ENCODE data around the gene CPEB2.

CPEB2 gene

DNA sequence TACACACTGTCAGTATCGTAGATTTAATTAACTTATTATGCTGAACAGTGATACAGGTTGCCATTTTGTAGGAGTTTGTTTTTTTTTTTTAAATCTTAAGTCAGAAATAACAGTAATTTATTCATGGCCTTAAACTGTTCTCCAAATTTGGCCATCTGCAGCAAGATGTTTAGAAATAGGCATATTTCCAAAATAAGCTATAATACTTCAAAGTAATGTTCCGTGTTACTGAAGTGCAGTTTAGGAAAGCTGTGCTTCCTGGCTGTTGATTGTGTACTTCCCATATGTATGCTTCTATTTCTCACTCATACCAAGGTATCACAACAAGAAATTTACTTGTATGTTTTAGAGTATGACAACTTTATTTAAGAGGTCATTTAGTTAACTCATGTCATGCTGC lies 28.9 kb downstream of the CPEB2 start:
- Histone ChIP-seq H3K9me2 (replicated peaks; ENCODE audit: insufficient read depth, low read length) (no peaks in the 10 kb centered on the region), H3K9me3 (ENCODE audit: insufficient read depth, low read length) (no peaks in the 10 kb centered on the region), H3K4me2 (ENCODE audit: low read depth, low read length, poor library complexity, severe bottlenecking) (no peak overlapping the region), H3K27me3 (ENCODE audit: low read length) (no peaks in the 10 kb centered on the region), H3K79me2 (ENCODE audit: insufficient read depth, low read length) (no peaks in the 10 kb centered on the region; the same call in 1 of the 2 replicates), H4K20me1 (ENCODE audit: low read depth, low read length) (no peaks in the 10 kb centered on the region), H3K36me3 (ENCODE audit: low read length) (peaks cover 19% of the 10 kb centered on the region; the same call in 1 of the 2 replicates), H2AFZ (ENCODE audit: low read depth, low read length, severe bottlenecking) (no peak overlapping the region), H3F3A (ENCODE audit: insufficient read depth) (no peaks in the 10 kb centered on the region), H3K27ac (ENCODE audit: low read depth, low read length) (no peak overlapping the region), H3K4me3 (ENCODE audit: insufficient read depth, low read length, poor library complexity, severe bottlenecking) (no peak overlapping the region), H3K9ac (ENCODE audit: low read length) (no peak overlapping the region)
- no peak for TF ChIP-seq CTCF (IDR thresholded peaks at IDR 0.05; ENCODE audit: insufficient read depth, low read length, poor library complexity, severe bottlenecking)
- no peak for TF ChIP-seq EZH2phosphoT487 (conservative IDR thresholded peaks at IDR 0.05; ENCODE audit: low read length)

- no peaks in the 10 kb centered on the region; the same call in 1 of the 2 replicates for H3K79me2 ChIP-seq (ENCODE audit: insufficient read depth, low read length)
- no peak overlapping the region for H3K4me3 ChIP-seq (ENCODE audit: insufficient read depth, low read length, poor library complexity, severe bottlenecking)
- H4K20me1 ChIP-seq (ENCODE audit: low read depth, low read length): no peaks in the 10 kb centered on the region
Measured at GRCh38 chr4:15031993-15032675, 29.9 kb downstream of the CPEB2 start.

DNA sequence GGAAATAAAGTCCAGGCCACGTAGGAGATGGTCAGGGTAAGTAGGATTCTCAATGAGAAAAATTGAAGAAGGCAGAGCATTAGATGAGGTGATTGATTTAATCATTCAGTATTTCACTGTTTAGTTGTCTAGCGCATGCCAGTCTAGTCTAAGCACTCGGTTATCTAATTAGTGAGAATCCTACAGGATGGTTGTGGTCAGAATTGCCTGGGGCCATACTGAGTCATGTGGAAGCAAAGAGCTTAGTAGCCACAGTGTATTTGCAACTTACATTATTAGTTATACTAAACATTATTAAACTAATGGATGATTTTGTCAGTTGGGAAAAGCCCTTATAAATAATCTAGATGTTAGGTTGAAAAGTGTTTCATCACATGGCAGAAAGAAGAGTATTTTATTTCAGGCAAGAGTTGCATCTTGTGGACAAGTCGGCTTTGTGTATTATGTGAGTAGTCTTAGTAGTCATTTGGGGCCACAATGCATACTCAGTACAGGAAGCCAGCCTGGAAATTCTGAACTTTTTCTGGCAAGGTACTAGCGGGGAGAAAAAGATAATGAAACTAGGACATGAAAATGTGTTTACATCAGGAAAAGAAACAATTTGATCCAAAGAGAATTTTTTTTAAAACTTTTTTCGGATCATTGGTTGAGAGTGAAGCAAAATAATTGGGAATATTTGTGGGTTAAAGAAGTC lies 31.9 kb downstream of the CPEB2 start:
- H3K27ac ChIP-seq (ENCODE audit: low read depth, low read length): no peak overlapping the region

More at GRCh38 chr4:15031993-15032675, 29.9 kb downstream of the CPEB2 start:
- Histone ChIP-seq H3K9ac (ENCODE audit: low read length) (no peak overlapping the region), H3K27me3 (ENCODE audit: low read length) (no peaks in the 10 kb centered on the region), H3K27ac (ENCODE audit: low read depth, low read length) (no peak overlapping the region), H3K9me2 (replicated peaks; ENCODE audit: insufficient read depth, low read length) (no peaks in the 10 kb centered on the region), H3K36me3 (ENCODE audit: low read length) (peaks cover 19% of the 10 kb centered on the region; the same call in 1 of the 2 replicates), H3K4me2 (ENCODE audit: low read depth, low read length, poor library complexity, severe bottlenecking) (no peak overlapping the region), H3F3A (ENCODE audit: insufficient read depth) (no peaks in the 10 kb centered on the region), H3K9me3 (ENCODE audit: insufficient read depth, low read length) (no peaks in the 10 kb centered on the region), H2AFZ (ENCODE audit: low read depth, low read length, severe bottlenecking) (no peak overlapping the region)
- no peak for TF ChIP-seq EZH2phosphoT487 (conservative IDR thresholded peaks at IDR 0.05; ENCODE audit: low read length)
- no peak for TF ChIP-seq CTCF (IDR thresholded peaks at IDR 0.05; ENCODE audit: insufficient read depth, low read length, poor library complexity, severe bottlenecking)

More for the DNA sequence above, 31.9 kb downstream of the CPEB2 start:
- no peak overlapping the region for H3K4me3 ChIP-seq (ENCODE audit: insufficient read depth, low read length, poor library complexity, severe bottlenecking)
- H3K9me3 ChIP-seq (ENCODE audit: insufficient read depth, low read length): no peaks in the 10 kb centered on the region
- no peaks in the 10 kb centered on the region for H4K20me1 ChIP-seq (ENCODE audit: low read depth, low read length)
- no peak for TF ChIP-seq EZH2phosphoT487 (conservative IDR thresholded peaks at IDR 0.05; ENCODE audit: low read length)
- TF ChIP-seq CTCF (IDR thresholded peaks at IDR 0.05; ENCODE audit: insufficient read depth, low read length, poor library complexity, severe bottlenecking): no peak
- H3K27me3 ChIP-seq (ENCODE audit: low read length): no peaks in the 10 kb centered on the region
- no peak overlapping the region for H3K4me2 ChIP-seq (ENCODE audit: low read depth, low read length, poor library complexity, severe bottlenecking)
- peaks cover 10% of the 10 kb centered on the region; the same call in 1 of the 2 replicates for H3K36me3 ChIP-seq (ENCODE audit: low read length)
- H3F3A ChIP-seq (ENCODE audit: insufficient read depth): no peaks in the 10 kb centered on the region
- H3K79me2 ChIP-seq (ENCODE audit: insufficient read depth, low read length): no peaks in the 10 kb centered on the region; the same call in 1 of the 2 replicates
- no peak overlapping the region for H3K9ac ChIP-seq (ENCODE audit: low read length)
- H3K9me2 ChIP-seq (replicated peaks; ENCODE audit: insufficient read depth, low read length): no peaks in the 10 kb centered on the region
- H2AFZ ChIP-seq (ENCODE audit: low read depth, low read length, severe bottlenecking): no peak overlapping the region

Data from SU-DHL-6 (cell line).